CD14-positive monocyte (primary cell): ENCODE data around the gene GPR161. TPM values are rescaled to one million over a fixed set of nuclear protein-coding genes. Genes with fewer than 3 reads are reported as not detected.

Experiments used
- DNase-seq, 3 donors: peaks; one replicate each; pipeline ENCODE4 v3.0.0-alpha.2; 2011 to 2022
- H2AFZ ChIP-seq: 2 replicates; pipeline ENCODE4 v1.6.0; 2012; ENCODE audit warnings: mild to moderate bottlenecking, low read depth, low read length, inconsistent platforms; ENCODE audit not compliant: insufficient read depth, poor library complexity, severe bottlenecking
- H3K27ac ChIP-seq, 2 donors: 1 replicate in 1 of 2; 2 replicates in 1 of 2; pipeline ENCODE4 v1.5.1; 2012 to 2013; ENCODE audit warnings: low read length in 2 of 2, control low read depth in 1 of 2, inconsistent platforms in 1 of 2, low read depth in 1 of 2, mild to moderate bottlenecking in 1 of 2
- H3K27me3 ChIP-seq, 2 donors: one replicate each; pipeline versions ENCODE4 v1.6.0 to v1.6.1; 2011 to 2013; ENCODE audit warnings: low read length in 2 of 2; ENCODE audit not compliant: control insufficient read depth in 2 of 2, insufficient read depth in 2 of 2
- H3K36me3 ChIP-seq, 2 donors: replicated peaks in 1 of 2; 1 replicate in 1 of 2; 2 replicates in 1 of 2; pipeline versions ENCODE4 v1.5.1 to v1.6.1; 2012 to 2013; ENCODE audit warnings: low read length in 2 of 2, control low read depth in 1 of 2, inconsistent platforms in 1 of 2, mild to moderate bottlenecking in 1 of 2; ENCODE audit not compliant: insufficient read depth in 2 of 2, control insufficient read depth in 1 of 2
- H3K4me1 ChIP-seq, 2 donors: 1 replicate in 1 of 2; 2 replicates in 1 of 2; pipeline versions ENCODE4 v1.5.1 to v1.6.1; 2012 to 2013; ENCODE audit warnings: low read length in 2 of 2, control low read depth in 1 of 2, inconsistent platforms in 1 of 2, mild to moderate bottlenecking in 1 of 2, moderate library complexity in 1 of 2; ENCODE audit not compliant: insufficient read depth in 2 of 2, control insufficient read depth in 1 of 2
- H3K4me2 ChIP-seq: replicated peaks from 2 replicates; pipeline ENCODE3; 2012; ENCODE audit warnings: low read length, moderate library complexity, mild to moderate bottlenecking; ENCODE audit not compliant: poor library complexity, severe bottlenecking; ENCODE audit errors: extremely low read depth
- H3K4me3 ChIP-seq, 3 experiments: fragments of 200-600 bp in 1 of 3; sonication (generic) in 1 of 3; replicated peaks in 1 of 3; 1 replicate in 2 of 3; 2 replicates in 1 of 3; pipeline ENCODE4 v1.5.1; 2011 to 2013; ENCODE audit warnings: low read length in 3 of 3, mild to moderate bottlenecking in 3 of 3, control low read depth in 2 of 3, low read depth in 2 of 3, inconsistent platforms in 1 of 3, moderate library complexity in 1 of 3
- H3K79me2 ChIP-seq: 2 replicates; pipeline ENCODE4 v1.6.0; 2012; ENCODE audit warnings: mild to moderate bottlenecking, control low read depth, inconsistent platforms, low read length, moderate library complexity; ENCODE audit not compliant: insufficient read depth
- H3K9ac ChIP-seq: 2 replicates; pipeline ENCODE4 v1.6.0; 2017; ENCODE audit warnings: low read length, mild to moderate bottlenecking; ENCODE audit not compliant: insufficient read depth, poor library complexity, severe bottlenecking
- H3K9me3 ChIP-seq, 2 donors: replicated peaks in 1 of 2; 1 replicate in 1 of 2; 2 replicates in 1 of 2; pipeline versions ENCODE4 v1.5.1 to v1.6.1; 2012 to 2013; ENCODE audit warnings: low read length in 2 of 2, control low read depth in 1 of 2; ENCODE audit not compliant: control insufficient read depth in 1 of 2, insufficient read depth in 1 of 2
- H4K20me1 ChIP-seq: 2 replicates; pipeline ENCODE4 v1.6.0; 2012; ENCODE audit warnings: mild to moderate bottlenecking, low read length, control low read depth, moderate library complexity; ENCODE audit not compliant: insufficient read depth
- H3K27ac Mint-ChIP-seq, 7 donors: one replicate each; pipeline ENCODE4 v1.8.0; 2020; ENCODE audit warnings: mild to moderate bottlenecking in 7 of 7, mixed read lengths in 7 of 7, moderate library complexity in 6 of 7, inconsistent platforms in 2 of 7
- H3K27me3 Mint-ChIP-seq, 3 donors: one replicate each; pipeline ENCODE4 v1.8.0; 2021 to 2022; ENCODE audit warnings: low read depth in 3 of 3, mild to moderate bottlenecking in 3 of 3, mixed read lengths in 3 of 3, moderate library complexity in 3 of 3, inconsistent platforms in 1 of 3
- H3K36me3 Mint-ChIP-seq, 2 donors: one replicate each; pipeline ENCODE4 v1.8.0; 2020; ENCODE audit warnings: mixed read lengths in 2 of 2, inconsistent platforms in 1 of 2, mild to moderate bottlenecking in 1 of 2
- H3K4me1 Mint-ChIP-seq: one replicate; pipeline ENCODE4 v1.8.0; 2020; ENCODE audit warnings: mild to moderate bottlenecking, mixed read lengths
- H3K4me3 Mint-ChIP-seq, 2 donors: one replicate each; pipeline ENCODE4 v1.8.0; 2020; ENCODE audit warnings: mild to moderate bottlenecking in 2 of 2, mixed read lengths in 2 of 2, moderate library complexity in 1 of 2
- H3K9me3 Mint-ChIP-seq, 7 donors: one replicate each; pipeline ENCODE4 v1.8.0; 2020 to 2022; ENCODE audit warnings: mixed read lengths in 7 of 7, mild to moderate bottlenecking in 6 of 7, moderate library complexity in 6 of 7, inconsistent platforms in 2 of 7
- CTCF ChIP-seq: fragments of 200-600 bp; IDR thresholded peaks from one replicate; pipeline ENCODE4 v1.8.0; 2022; ENCODE audit warnings: antibody characterized with exemption, mild to moderate bottlenecking
- WGBS: methylation state at CpG from one replicate; pipeline ENCODE4 v1.1.5; 2013; ENCODE audit warnings: missing lambda C conversion rate; ENCODE audit not compliant: insufficient coverage; 5-methylcytosine and 5-hydroxymethylcytosine counted together
- intact Hi-C, 2 donors: fragments of 100-400 bp; cut with micrococcal nuclease; formaldehyde crosslinking; loops; one replicate each; pipeline versions ENCODE4 v1.15.0 to v1.15.1; 2023
- polyA plus RNA-seq, 3 donors: library from polyadenylated mRNA; depleted of rRNA in 1 of 3; unstranded in 2 of 3; stranded (reverse) in 1 of 3; fragments of 300-500 nt in 2 of 3; fragments of >200 nt in 1 of 3; fragmentation: Illumina TruSeq in 2 of 3; gene quantifications; 1 replicate in 2 of 3; 2 replicates in 1 of 3; pipeline ENCODE4 v1.2.3, GENCODE V29; 2012 to 2021

GPR161 gene
- polyA plus RNA-seq, 3 donors, result 0.65 TPM; not detected in 2

- H3K4me1 ChIP-seq, result peaks cover 14 to 19% of the 10 kb centered on the region in 2 donors
- 0% methylated on average over 1 of the region's 4 CpGs for WGBS
These were observed 12.2 kb upstream of the GPR161 start for GRCh38 chr1:168148916-168149315.

GRCh38 chr1:168146626-168147025 is 9.9 kb upstream of the GPR161 start:
- peaks cover 14 to 19% of the 10 kb centered on the region in 2 donors for H3K4me1 ChIP-seq
- Mint-ChIP-seq H3K27me3 (peaks cover 2 to 6% (median 4%) of the 10 kb centered on the region in 3 donors), H3K9me3 (peaks cover 0 to 1% (median 0%) of the 10 kb centered on the region in 7 donors), H3K4me3 (no peak overlapping the region), H3K36me3 (no peaks in the 10 kb centered on the region), H3K4me1 (peaks cover 25% of the 10 kb centered on the region), H3K27ac (peak overlapping the region in 1 of 7 donors; percentile 51)
- H3K27me3 ChIP-seq, result no peaks in the 10 kb centered on the region
- no peaks in the 10 kb centered on the region for H3K79me2 ChIP-seq
- no peaks in the 10 kb centered on the region for H4K20me1 ChIP-seq
- no peak for TF ChIP-seq CTCF
- intact Hi-C loops, result no loop called here
- WGBS, result 100% methylated on average over 3 of the region's 11 CpGs
- no peak overlapping the region for H3K9ac ChIP-seq
- H2AFZ ChIP-seq, result no peak overlapping the region
- no peak overlapping the region for H3K4me2 ChIP-seq
- no peak for DNase-seq
- H3K9me3 ChIP-seq, result no peaks in the 10 kb centered on the region
- H3K4me3 ChIP-seq, result no peak overlapping the region
- no peaks in the 10 kb centered on the region for H3K36me3 ChIP-seq
- H3K27ac ChIP-seq, result no peak overlapping the region

More at GRCh38 chr1:168148916-168149315, 12.2 kb upstream of the GPR161 start:
- Mint-ChIP-seq H3K36me3 (no peaks in the 10 kb centered on the region), H3K4me1 (peaks cover 25% of the 10 kb centered on the region), H3K27ac (peak overlapping the region in 4 of 7 donors; percentile 10 to 42 (median 26)), H3K4me3 (peak overlapping the region in 1 of 2 donors; percentile 31), H3K27me3 (peaks cover 0 to 6% (median 0%) of the 10 kb centered on the region in 3 donors), H3K9me3 (peaks cover 0 to 11% (median 1%) of the 10 kb centered on the region in 7 donors)
- H3K27me3 ChIP-seq, result no peaks in the 10 kb centered on the region
- no peak overlapping the region for H2AFZ ChIP-seq
- TF ChIP-seq CTCF, result no peak
- intact Hi-C loops, result no loop called here
- no peaks in the 10 kb centered on the region for H3K9me3 ChIP-seq
- H3K79me2 ChIP-seq, result no peaks in the 10 kb centered on the region
- no peaks in the 10 kb centered on the region for H3K36me3 ChIP-seq
- DNase-seq, result peak in 2 of 3 donors; percentile 17 to 48
- H3K27ac ChIP-seq, result peak overlapping the region in 1 of 2 donors; percentile 61
- H3K4me3 ChIP-seq, result peak overlapping the region in 1 of 3 experiments; percentile 46
- H4K20me1 ChIP-seq, result no peaks in the 10 kb centered on the region
- no peak overlapping the region for H3K9ac ChIP-seq
- peak overlapping the region; percentile 51 for H3K4me2 ChIP-seq
